BLaER1 treated with 17β-estradiol and CSF1 and Interleukin-3, amounts not matched to agents 10 nM and 100 nM (cell line): Measurements from ENCODE around the gene ANLN.

Source experiments
- H3K27ac ChIP-seq, 11 experiments: shearing (Covaris generic); formaldehyde crosslinking; 2 replicates each; pipeline ENCODE4 v1.8.1; 2022
- H3K27me3 ChIP-seq, 11 experiments: shearing (Covaris generic); formaldehyde crosslinking; 2 replicates each; pipeline ENCODE4 v1.8.1; 2022
- H3K36me3 ChIP-seq, 11 experiments: shearing (Covaris generic); formaldehyde crosslinking; 2 replicates each; pipeline ENCODE4 v1.8.1; 2022
- H3K4me1 ChIP-seq, 10 experiments: shearing (Covaris generic); formaldehyde crosslinking; 2 replicates each; pipeline ENCODE4 v1.8.1; 2022
- H3K4me2 ChIP-seq, 11 experiments: shearing (Covaris generic); formaldehyde crosslinking; 2 replicates each; pipeline ENCODE4 v1.8.1; 2022
- H3K4me3 ChIP-seq, 10 experiments: shearing (Covaris generic); formaldehyde crosslinking; 2 replicates each; pipeline ENCODE4 v1.8.1; 2022
- H3K9ac ChIP-seq, 11 experiments: shearing (Covaris generic); formaldehyde crosslinking; 2 replicates each; pipeline ENCODE4 v1.8.1; 2022
- H3K9me3 ChIP-seq, 11 experiments: shearing (Covaris generic); formaldehyde crosslinking; replicated peaks in 1 of 11; 2 replicates each; pipeline ENCODE4 v1.8.1; 2022
- H4K20me1 ChIP-seq, 11 experiments: shearing (Covaris generic); formaldehyde crosslinking; 2 replicates each; pipeline ENCODE4 v1.8.1; 2022
- Cebpa-rat ChIP-seq, 11 experiments: shearing (Covaris generic); IDR thresholded peaks; 2 replicates each; pipeline ENCODE4 v1.8.1; 2022

Gene ANLN

DNA sequence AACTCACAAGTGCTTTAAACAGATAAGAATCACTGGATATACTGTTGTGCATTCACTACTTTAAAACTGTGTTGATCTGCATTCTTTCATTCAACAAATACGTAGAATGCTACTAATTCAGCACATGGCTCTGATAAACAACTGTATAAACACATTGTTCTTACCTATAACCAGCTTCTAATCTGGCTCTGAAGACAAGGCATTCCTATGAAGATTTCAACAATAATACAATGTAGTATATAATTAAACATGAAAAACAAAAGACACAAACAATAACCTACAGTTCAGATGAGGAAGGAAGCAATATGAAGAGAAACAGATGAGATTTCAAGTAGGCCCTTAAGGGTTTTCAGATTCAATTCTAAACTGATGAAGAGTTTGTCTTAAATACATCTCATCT is 31.1 kb upstream of the ANLN start:
- Histone ChIP-seq H3K4me2 (no peak overlapping the region), H3K36me3 (no peaks in the 10 kb centered on the region), H3K27ac (no peak overlapping the region), H3K9ac (no peak overlapping the region), H3K9me3 (no peaks in the 10 kb centered on the region), H4K20me1 (no peaks in the 10 kb centered on the region), H3K4me3 (no peak overlapping the region), H3K27me3 (no peaks in the 10 kb centered on the region), H3K4me1 (no peaks in the 10 kb centered on the region)
- no peak for TF ChIP-seq Cebpa-rat (IDR thresholded peaks at IDR 0.05)

DNA sequence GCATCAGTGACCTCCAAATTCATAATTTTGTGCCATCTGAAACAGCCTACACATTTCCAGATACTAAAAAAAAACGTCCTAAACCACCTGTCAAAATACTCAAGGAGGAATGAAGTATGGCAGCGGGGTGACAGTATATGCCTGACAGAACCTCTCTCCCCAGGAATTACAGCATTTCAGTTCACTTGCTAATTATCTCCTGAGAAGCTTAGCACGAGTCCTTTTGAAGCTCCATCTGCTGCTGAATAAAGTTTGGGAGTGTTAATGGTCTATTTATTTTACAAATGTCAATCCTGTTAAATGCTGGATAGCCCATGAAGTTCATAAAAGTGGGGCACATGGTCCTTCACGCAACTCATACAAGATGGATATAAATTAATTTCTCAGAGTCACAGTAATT is 29.4 kb upstream of the ANLN start:
- no peak overlapping the region for H3K9ac ChIP-seq
- no peaks in the 10 kb centered on the region for H3K36me3 ChIP-seq
- H3K27ac ChIP-seq = no peak overlapping the region
- H3K4me3 ChIP-seq = no peak overlapping the region
- no peaks in the 10 kb centered on the region for H3K9me3 ChIP-seq
- no peaks in the 10 kb centered on the region for H3K4me1 ChIP-seq
- H3K27me3 ChIP-seq = no peaks in the 10 kb centered on the region
- H4K20me1 ChIP-seq = no peaks in the 10 kb centered on the region
- TF ChIP-seq Cebpa-rat (IDR thresholded peaks at IDR 0.05) = no peak
- no peak overlapping the region for H3K4me2 ChIP-seq

DNA sequence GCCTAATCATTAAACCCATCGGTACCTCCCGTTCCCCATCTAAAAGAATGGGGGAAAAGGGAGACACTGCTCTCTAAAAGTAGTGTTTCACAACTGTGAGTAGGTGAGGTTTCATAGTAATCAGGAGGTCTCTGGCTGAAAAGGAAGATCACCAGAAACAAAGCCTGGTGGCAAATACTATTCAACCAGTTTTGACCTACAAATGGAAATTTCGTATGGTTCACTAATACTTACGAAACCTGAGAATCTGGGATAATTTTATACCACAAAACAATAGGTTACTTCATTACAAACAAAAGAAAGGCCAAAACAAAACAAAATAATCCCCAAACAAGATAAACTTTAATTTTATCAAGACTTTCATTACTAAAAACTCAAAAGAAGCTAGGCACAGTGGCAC is 28.4 kb upstream of the ANLN start:
- Histone ChIP-seq H3K27me3 (peaks cover 0 to 8% (median 5%) of the 10 kb centered on the region in 11 experiments; a peak in 18 of 22 replicates), H3K4me1 (0 out of 20 replicates have a peak, but pooled peaks cover 0 to 4% (median 0%) of the 10 kb centered on the region in 10 experiments), H3K9me3 (no peaks in the 10 kb centered on the region), H3K36me3 (no peaks in the 10 kb centered on the region), H4K20me1 (no peaks in the 10 kb centered on the region), H3K4me3 (no peak overlapping the region), H3K4me2 (no peak overlapping the region), H3K27ac (no peak overlapping the region), H3K9ac (no peak overlapping the region)
- no peak for TF ChIP-seq Cebpa-rat (IDR thresholded peaks at IDR 0.05)

DNA sequence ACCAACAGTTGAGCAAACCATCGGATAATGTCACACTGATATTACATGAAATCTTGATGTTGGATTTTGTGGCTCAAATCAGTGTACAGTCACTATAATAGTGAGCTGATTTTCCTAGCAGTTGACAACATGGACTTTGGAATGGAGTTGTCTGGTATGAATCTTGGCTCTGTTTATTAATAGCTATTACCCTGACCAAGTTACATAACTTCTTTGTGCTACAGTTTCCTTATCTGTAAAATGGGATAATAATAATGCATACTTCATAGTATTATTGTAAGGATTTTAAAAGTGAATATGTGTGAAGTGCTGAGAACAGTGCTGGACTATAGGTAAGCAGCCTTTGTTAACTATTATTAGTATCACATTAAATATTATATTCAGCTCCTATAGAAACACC is 26.1 kb upstream of the ANLN start:
- H3K27me3 ChIP-seq = peaks cover 4 to 16% (median 11%) of the 10 kb centered on the region in 11 experiments
- H3K4me2 ChIP-seq = no peak overlapping the region
- no peak overlapping the region for H3K27ac ChIP-seq
- no peaks in the 10 kb centered on the region for H3K36me3 ChIP-seq
- no peak overlapping the region for H3K4me3 ChIP-seq
- no peaks in the 10 kb centered on the region for H3K9me3 ChIP-seq
- H4K20me1 ChIP-seq = no peaks in the 10 kb centered on the region
- TF ChIP-seq Cebpa-rat (IDR thresholded peaks at IDR 0.05) = no peak
- H3K4me1 ChIP-seq = peaks cover 0 to 9% (median 6%) of the 10 kb centered on the region in 10 experiments; a peak in 8 of 20 replicates
- H3K9ac ChIP-seq = no peak overlapping the region

DNA sequence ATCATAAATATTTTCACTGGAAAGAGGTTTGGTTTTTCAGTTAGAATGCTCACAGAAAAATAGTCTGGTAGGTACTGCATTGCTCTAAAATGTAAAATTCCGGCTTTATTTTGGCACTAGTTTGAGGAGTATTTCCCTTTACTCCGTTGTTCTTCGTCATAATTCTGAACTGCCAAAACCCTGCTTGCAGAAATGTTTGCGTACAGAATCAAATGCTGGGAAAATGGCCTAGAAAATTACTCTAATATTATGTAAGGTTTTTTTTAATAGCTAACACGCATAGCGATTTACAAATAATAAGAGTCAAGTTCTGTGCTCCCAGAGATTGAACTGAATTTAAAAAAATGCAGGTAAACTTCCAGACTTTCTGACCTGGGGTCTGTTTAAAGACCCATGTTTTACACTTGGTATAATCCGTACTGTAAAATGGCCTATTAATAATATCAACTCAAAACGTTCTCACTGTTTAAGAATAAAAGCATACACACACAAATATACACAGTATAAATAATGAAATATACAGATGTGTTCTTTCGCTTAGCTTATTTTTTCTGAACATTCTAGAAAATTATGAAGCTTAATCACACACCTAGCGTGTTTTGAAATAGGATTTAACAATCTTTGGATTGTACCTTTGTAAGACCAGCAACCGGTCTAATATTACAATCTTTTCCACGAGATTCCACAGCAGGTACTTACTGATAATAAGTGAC is 23.5 kb upstream of the ANLN start:
- Histone ChIP-seq H3K36me3 (no peaks in the 10 kb centered on the region), H3K4me3 (peak overlapping the region; percentile 71 to 90 (median 84)), H3K4me2 (peak overlapping the region; percentile 88 to 98 (median 95)), H3K27ac (peak overlapping the region in 3 of 11 experiments; percentile 56 to 69 (median 65); a peak in 4 of 22 replicates), H3K4me1 (peaks cover 0 to 9% (median 6%) of the 10 kb centered on the region in 10 experiments; a peak in 8 of 20 replicates), H3K9me3 (no peaks in the 10 kb centered on the region), H3K27me3 (peaks cover 4 to 16% (median 11%) of the 10 kb centered on the region in 11 experiments), H3K9ac (peak overlapping the region; percentile 61 to 81 (median 77)), H4K20me1 (no peaks in the 10 kb centered on the region)
- no peak for TF ChIP-seq Cebpa-rat (IDR thresholded peaks at IDR 0.05)

DNA sequence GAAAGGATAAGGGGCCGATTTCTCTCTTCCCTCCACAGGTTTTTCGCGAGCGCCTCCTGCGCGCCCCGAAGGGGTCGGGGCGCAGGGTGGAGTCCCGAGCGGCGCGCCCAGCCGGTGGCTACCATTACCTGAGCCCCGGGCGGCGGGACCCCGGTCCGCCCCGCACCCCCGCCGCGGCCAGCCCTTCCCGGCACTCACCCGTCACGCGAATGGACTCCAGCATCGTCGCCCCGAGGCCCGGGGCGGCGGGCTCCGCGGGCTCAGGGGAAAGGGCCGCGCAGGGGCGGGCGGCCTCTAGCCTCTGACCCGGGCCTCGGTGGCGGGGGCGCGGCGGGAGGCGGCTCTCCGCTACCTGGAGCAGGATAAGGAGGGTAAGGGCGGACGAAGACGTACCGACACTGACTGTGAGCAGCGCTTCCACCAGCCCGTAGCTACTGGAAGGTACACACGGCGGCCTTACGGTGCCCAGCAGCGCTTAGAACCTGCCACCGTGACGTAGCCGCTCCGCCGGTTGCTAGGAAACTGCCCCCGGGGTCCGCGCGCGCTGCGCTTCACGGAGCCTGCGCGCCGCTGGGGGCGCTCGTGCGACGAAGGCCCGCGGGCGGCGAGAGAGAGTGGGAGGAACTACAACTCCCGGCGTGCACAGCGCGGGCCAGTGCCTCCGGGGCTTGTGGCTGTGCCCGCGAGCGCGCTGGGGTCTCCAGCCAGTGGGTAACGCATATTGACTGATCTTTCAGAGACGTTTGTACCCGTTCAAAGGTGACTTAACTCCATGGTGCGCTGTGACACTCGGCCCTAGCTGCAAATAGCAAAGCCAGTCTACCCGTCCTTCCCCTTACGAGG is 22.7 kb upstream of the ANLN start:
- no peak for TF ChIP-seq Cebpa-rat (IDR thresholded peaks at IDR 0.05)
- peak overlapping the region in 8 of 11 experiments; percentile 13 to 69 (median 44); a peak in 9 of 22 replicates for H3K27ac ChIP-seq
- peak overlapping the region; percentile 61 to 81 (median 77) for H3K9ac ChIP-seq
- H3K9me3 ChIP-seq = no peaks in the 10 kb centered on the region
- H3K4me3 ChIP-seq = peak overlapping the region; percentile 71 to 90 (median 84)
- peak overlapping the region; percentile 88 to 98 (median 95) for H3K4me2 ChIP-seq
- no peaks in the 10 kb centered on the region for H3K36me3 ChIP-seq
- peaks cover 4 to 16% (median 11%) of the 10 kb centered on the region in 11 experiments for H3K27me3 ChIP-seq
- H3K4me1 ChIP-seq = peaks cover 0 to 9% (median 6%) of the 10 kb centered on the region in 10 experiments; a peak in 8 of 20 replicates
- H4K20me1 ChIP-seq = no peaks in the 10 kb centered on the region

DNA sequence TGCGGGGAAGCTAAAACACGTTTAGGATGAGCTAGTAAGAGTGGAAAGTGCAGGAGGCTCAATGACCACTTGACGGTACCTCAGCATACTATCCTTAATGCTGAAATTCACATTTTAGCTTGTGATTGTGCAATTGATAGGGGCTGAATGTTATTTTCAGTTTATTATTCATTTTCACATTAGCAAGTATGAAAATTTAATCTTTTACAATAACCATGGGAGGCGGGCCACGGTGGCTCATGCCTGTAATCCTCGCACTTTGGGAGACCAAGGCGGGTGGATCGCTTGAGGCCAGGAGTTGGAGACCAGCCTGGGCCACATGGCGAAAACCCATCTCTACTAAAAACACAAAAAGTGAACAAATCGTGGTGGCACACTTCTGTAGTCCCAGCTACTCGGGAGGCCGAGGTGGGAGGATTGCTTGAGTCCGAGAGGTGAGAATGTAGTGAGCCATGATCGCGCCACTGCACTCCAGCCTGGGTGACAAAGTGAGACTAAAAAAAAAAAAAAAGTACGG is 22.0 kb upstream of the ANLN start:
- Histone ChIP-seq H3K27ac (peak overlapping the region in 1 of 11 experiments; percentile 69; a peak in 1 of 22 replicates), H3K27me3 (peaks cover 4 to 16% (median 11%) of the 10 kb centered on the region in 11 experiments)

DNA sequence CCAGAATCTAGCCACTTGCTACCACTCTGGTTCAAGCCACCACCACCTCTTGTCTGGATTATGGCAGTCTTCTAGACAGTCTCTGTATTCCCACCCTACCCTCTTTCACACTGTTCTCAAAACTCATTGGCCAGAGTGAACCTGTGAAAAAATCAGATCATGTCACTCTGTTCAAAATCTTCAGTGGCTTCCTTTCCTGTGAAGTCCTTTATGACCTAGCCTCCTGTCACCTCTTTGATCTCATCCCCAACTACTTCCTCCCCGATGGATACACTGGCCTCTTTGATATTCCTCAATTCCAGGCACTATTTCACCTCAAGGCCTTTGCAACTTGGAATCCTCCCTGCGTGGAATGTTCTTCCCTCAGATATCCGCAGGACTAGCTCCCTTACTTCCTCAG is 21.2 kb upstream of the ANLN start:
- H3K36me3 ChIP-seq = no peaks in the 10 kb centered on the region
- no peak overlapping the region for H3K27ac ChIP-seq
- no peak overlapping the region for H3K4me2 ChIP-seq
- no peak overlapping the region for H3K9ac ChIP-seq
- peaks cover 0 to 9% (median 6%) of the 10 kb centered on the region in 10 experiments; a peak in 8 of 20 replicates for H3K4me1 ChIP-seq
- H4K20me1 ChIP-seq = no peaks in the 10 kb centered on the region
- H3K27me3 ChIP-seq = peaks cover 4 to 16% (median 11%) of the 10 kb centered on the region in 11 experiments
- H3K4me3 ChIP-seq = no peak overlapping the region
- H3K9me3 ChIP-seq = no peaks in the 10 kb centered on the region
- no peak for TF ChIP-seq Cebpa-rat (IDR thresholded peaks at IDR 0.05)

More for the DNA sequence above, 22.0 kb upstream of the ANLN start:
- H3K4me1 ChIP-seq = peaks cover 0 to 9% (median 6%) of the 10 kb centered on the region in 10 experiments; a peak in 8 of 20 replicates
- no peaks in the 10 kb centered on the region for H3K36me3 ChIP-seq
- no peaks in the 10 kb centered on the region for H4K20me1 ChIP-seq
- peak overlapping the region; percentile 61 to 81 (median 77); a peak in 19 of 22 replicates for H3K9ac ChIP-seq
- peak in 1 of 11 experiments; percentile 54; a peak in 1 of 22 replicates for TF ChIP-seq Cebpa-rat (IDR thresholded peaks at IDR 0.05)
- peak overlapping the region; percentile 71 to 90 (median 84) for H3K4me3 ChIP-seq
- no peaks in the 10 kb centered on the region for H3K9me3 ChIP-seq
- H3K4me2 ChIP-seq = peak overlapping the region; percentile 75 to 98 (median 95)

DNA sequence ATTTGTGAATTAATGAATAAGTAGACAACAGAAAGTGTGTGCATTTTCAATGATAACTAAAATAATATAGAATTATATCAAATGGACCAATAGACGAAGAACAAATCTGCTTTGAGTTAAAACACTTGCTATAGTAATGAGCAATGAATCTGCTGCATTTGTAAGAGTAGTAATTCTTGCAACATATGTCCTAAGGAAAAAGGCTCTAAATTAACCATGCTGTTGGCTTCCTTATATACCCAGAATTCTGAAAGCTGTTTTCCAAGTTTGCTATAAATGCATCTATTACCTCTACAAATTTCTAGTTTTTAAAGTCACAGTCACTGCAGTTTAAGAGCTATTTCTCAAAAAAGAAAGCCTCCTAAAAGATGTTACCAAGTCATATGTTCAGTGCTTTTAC is 20.5 kb upstream of the ANLN start:
- Histone ChIP-seq H3K4me1 (peaks cover 0 to 9% (median 6%) of the 10 kb centered on the region in 10 experiments; a peak in 8 of 20 replicates), H3K9me3 (no peaks in the 10 kb centered on the region), H4K20me1 (no peaks in the 10 kb centered on the region), H3K9ac (no peak overlapping the region), H3K4me2 (no peak overlapping the region), H3K27me3 (peaks cover 4 to 16% (median 11%) of the 10 kb centered on the region in 11 experiments), H3K36me3 (no peaks in the 10 kb centered on the region), H3K27ac (no peak overlapping the region), H3K4me3 (no peak overlapping the region)
- TF ChIP-seq Cebpa-rat (IDR thresholded peaks at IDR 0.05) = no peak
